ENCODE results near the gene ETV4. TPM values are rescaled to one million over a fixed set of nuclear protein-coding genes. Genes with fewer than 3 reads are reported as not detected.
A peak's percentile ranks its signal among the peaks of the same experiment; 100 is the strongest.

The ETV4 gene
- total and polyA plus RNA-seq, 2 of the 13 experiments (the other 11 are each of a cell fraction or from before 2014, with no cell fraction given): 128 to 330 TPM

DNA sequence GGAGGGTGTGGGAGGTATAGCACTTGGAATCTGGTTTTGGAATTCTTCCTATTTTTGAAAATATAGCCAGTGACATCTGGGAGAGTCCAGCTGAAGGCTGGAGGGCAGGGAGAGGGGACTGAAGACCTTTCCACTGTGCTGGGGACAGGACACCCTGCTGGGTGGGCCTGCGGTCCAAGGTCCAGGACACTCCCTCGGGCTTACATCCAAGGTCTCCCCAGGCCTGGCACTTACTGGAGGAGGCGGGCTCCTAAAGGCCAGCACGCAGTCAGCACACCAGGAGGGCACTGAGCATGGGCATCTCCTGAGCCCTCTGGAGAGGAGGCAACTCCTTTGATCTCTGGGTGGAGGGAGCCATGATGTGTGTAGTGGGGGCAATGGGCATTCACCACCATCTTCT is 35.5 kb upstream of the ETV4 start (continued):
- peak; percentile 75; the same call in 1 of the 2 replicates for TF ChIP-seq ZBTB7A (CRISPR knock-in tag; IDR thresholded peaks at IDR 0.05)
- no peak for TF ChIP-seq SRSF9 (IDR thresholded peaks at IDR 0.05; ENCODE audit: borderline replicate concordance, insufficient read depth, low read depth, low read length, poor library complexity, severe bottlenecking)
- TF ChIP-seq, protein P1, sequence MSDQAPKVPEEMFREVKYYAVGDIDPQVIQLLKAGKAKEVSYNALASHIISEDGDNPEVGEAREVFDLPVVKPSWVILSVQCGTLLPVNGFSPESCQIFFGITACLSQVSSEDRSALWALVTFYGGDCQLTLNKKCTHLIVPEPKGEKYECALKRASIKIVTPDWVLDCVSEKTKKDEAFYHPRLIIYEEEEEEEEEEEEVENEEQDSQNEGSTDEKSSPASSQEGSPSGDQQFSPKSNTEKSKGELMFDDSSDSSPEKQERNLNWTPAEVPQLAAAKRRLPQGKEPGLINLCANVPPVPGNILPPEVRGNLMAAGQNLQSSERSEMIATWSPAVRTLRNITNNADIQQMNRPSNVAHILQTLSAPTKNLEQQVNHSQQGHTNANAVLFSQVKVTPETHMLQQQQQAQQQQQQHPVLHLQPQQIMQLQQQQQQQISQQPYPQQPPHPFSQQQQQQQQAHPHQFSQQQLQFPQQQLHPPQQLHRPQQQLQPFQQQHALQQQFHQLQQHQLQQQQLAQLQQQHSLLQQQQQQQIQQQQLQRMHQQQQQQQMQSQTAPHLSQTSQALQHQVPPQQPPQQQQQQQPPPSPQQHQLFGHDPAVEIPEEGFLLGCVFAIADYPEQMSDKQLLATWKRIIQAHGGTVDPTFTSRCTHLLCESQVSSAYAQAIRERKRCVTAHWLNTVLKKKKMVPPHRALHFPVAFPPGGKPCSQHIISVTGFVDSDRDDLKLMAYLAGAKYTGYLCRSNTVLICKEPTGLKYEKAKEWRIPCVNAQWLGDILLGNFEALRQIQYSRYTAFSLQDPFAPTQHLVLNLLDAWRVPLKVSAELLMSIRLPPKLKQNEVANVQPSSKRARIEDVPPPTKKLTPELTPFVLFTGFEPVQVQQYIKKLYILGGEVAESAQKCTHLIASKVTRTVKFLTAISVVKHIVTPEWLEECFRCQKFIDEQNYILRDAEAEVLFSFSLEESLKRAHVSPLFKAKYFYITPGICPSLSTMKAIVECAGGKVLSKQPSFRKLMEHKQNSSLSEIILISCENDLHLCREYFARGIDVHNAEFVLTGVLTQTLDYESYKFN (CRISPR knock-in tag; conservative IDR thresholded peaks at IDR 0.05): peak; percentile 60
- TF ChIP-seq ZNF547 (CRISPR knock-in tag; IDR thresholded peaks at IDR 0.05): no peak
- TF ChIP-seq ELF3 (CRISPR knock-in tag; IDR thresholded peaks at IDR 0.05): 0 out of 2 replicates have a peak, but pooled peaks have one; percentile 12
- no peak for TF ChIP-seq TMF1 (CRISPR knock-in tag; IDR thresholded peaks at IDR 0.05; ENCODE audit: low read depth)
- 0 out of 2 replicates have a peak, but pooled peaks have one; percentile 10 for TF ChIP-seq ELF1 (CRISPR knock-in tag; IDR thresholded peaks at IDR 0.05)
- no peak for TF ChIP-seq RBFOX2 (IDR thresholded peaks at IDR 0.05; ENCODE audit: low read depth, low read length)
- TF ChIP-seq, protein P2, sequence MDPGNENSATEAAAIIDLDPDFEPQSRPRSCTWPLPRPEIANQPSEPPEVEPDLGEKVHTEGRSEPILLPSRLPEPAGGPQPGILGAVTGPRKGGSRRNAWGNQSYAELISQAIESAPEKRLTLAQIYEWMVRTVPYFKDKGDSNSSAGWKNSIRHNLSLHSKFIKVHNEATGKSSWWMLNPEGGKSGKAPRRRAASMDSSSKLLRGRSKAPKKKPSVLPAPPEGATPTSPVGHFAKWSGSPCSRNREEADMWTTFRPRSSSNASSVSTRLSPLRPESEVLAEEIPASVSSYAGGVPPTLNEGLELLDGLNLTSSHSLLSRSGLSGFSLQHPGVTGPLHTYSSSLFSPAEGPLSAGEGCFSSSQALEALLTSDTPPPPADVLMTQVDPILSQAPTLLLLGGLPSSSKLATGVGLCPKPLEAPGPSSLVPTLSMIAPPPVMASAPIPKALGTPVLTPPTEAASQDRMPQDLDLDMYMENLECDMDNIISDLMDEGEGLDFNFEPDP (CRISPR knock-in tag; conservative IDR thresholded peaks at IDR 0.05): no peak
- TF ChIP-seq, protein P3, sequence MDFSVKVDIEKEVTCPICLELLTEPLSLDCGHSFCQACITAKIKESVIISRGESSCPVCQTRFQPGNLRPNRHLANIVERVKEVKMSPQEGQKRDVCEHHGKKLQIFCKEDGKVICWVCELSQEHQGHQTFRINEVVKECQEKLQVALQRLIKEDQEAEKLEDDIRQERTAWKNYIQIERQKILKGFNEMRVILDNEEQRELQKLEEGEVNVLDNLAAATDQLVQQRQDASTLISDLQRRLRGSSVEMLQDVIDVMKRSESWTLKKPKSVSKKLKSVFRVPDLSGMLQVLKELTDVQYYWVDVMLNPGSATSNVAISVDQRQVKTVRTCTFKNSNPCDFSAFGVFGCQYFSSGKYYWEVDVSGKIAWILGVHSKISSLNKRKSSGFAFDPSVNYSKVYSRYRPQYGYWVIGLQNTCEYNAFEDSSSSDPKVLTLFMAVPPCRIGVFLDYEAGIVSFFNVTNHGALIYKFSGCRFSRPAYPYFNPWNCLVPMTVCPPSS (IDR thresholded peaks at IDR 0.05): no peak
- TF ChIP-seq, protein P4, sequence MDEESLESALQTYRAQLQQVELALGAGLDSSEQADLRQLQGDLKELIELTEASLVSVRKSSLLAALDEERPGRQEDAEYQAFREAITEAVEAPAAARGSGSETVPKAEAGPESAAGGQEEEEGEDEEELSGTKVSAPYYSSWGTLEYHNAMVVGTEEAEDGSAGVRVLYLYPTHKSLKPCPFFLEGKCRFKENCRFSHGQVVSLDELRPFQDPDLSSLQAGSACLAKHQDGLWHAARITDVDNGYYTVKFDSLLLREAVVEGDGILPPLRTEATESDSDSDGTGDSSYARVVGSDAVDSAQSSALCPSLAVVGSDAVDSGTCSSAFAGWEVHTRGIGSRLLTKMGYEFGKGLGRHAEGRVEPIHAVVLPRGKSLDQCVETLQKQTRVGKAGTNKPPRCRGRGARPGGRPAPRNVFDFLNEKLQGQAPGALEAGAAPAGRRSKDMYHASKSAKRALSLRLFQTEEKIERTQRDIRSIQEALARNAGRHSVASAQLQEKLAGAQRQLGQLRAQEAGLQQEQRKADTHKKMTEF (CRISPR knock-in tag; IDR thresholded peaks at IDR 0.05): peak; percentile 56; the same call in 1 of the 2 replicates
- TF ChIP-seq, protein P5, sequence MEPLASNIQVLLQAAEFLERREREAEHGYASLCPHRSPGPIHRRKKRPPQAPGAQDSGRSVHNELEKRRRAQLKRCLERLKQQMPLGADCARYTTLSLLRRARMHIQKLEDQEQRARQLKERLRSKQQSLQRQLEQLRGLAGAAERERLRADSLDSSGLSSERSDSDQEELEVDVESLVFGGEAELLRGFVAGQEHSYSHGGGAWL (CRISPR knock-in tag; IDR thresholded peaks at IDR 0.05): 0 out of 2 replicates have a peak, but pooled peaks have one; percentile 27
- peak; percentile 96 for TF ChIP-seq HNRNPL (IDR thresholded peaks at IDR 0.05; ENCODE audit: low read depth, low read length)
- TF ChIP-seq, protein P6, sequence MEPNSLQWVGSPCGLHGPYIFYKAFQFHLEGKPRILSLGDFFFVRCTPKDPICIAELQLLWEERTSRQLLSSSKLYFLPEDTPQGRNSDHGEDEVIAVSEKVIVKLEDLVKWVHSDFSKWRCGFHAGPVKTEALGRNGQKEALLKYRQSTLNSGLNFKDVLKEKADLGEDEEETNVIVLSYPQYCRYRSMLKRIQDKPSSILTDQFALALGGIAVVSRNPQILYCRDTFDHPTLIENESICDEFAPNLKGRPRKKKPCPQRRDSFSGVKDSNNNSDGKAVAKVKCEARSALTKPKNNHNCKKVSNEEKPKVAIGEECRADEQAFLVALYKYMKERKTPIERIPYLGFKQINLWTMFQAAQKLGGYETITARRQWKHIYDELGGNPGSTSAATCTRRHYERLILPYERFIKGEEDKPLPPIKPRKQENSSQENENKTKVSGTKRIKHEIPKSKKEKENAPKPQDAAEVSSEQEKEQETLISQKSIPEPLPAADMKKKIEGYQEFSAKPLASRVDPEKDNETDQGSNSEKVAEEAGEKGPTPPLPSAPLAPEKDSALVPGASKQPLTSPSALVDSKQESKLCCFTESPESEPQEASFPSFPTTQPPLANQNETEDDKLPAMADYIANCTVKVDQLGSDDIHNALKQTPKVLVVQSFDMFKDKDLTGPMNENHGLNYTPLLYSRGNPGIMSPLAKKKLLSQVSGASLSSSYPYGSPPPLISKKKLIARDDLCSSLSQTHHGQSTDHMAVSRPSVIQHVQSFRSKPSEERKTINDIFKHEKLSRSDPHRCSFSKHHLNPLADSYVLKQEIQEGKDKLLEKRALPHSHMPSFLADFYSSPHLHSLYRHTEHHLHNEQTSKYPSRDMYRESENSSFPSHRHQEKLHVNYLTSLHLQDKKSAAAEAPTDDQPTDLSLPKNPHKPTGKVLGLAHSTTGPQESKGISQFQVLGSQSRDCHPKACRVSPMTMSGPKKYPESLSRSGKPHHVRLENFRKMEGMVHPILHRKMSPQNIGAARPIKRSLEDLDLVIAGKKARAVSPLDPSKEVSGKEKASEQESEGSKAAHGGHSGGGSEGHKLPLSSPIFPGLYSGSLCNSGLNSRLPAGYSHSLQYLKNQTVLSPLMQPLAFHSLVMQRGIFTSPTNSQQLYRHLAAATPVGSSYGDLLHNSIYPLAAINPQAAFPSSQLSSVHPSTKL (CRISPR knock-in tag; IDR thresholded peaks at IDR 0.05): peak; percentile 86
- TF ChIP-seq MYC (CRISPR knock-in tag; IDR thresholded peaks at IDR 0.05; ENCODE audit: borderline replicate concordance): no peak
- TF ChIP-seq ZNF792 (CRISPR knock-in tag; IDR thresholded peaks at IDR 0.05): no peak
- 0 out of 2 replicates have a peak, but pooled peaks have one; percentile 33 for TF ChIP-seq ZNF205 (CRISPR knock-in tag; IDR thresholded peaks at IDR 0.05)
- TF ChIP-seq HOXA5 (CRISPR knock-in tag; IDR thresholded peaks at IDR 0.05): no peak
